Osteoblast (primary cell): ENCODE measurements around the gene DCLK1. TPM values are rescaled to one million over a fixed set of nuclear protein-coding genes. Genes with fewer than 3 reads are reported as not detected.

Source experiments
- DNase-seq: peaks from one replicate; pipeline ENCODE4 v3.0.0; 2011; ENCODE audit warnings: low spot score, mixed read lengths; ENCODE audit not compliant: insufficient read length; ENCODE audit errors: missing footprints
- H2AFZ ChIP-seq: 2 replicates; pipeline ENCODE4 v1.6.0; 2011; ENCODE audit warnings: mild to moderate bottlenecking, low read length
- H3K27ac ChIP-seq: 2 replicates; pipeline ENCODE4 v1.5.1; 2011; ENCODE audit warnings: mild to moderate bottlenecking, low read depth, low read length, moderate library complexity
- H3K27me3 ChIP-seq: 2 replicates; pipeline ENCODE4 v1.6.0; 2012; ENCODE audit warnings: mild to moderate bottlenecking, control low read depth, inconsistent platforms, low read length, moderate library complexity; ENCODE audit not compliant: insufficient read depth
- H3K36me3 ChIP-seq: 2 replicates; pipeline ENCODE4 v1.5.1; 2011; ENCODE audit warnings: mild to moderate bottlenecking, low read length, control low read depth, moderate library complexity; ENCODE audit not compliant: insufficient read depth
- H3K4me1 ChIP-seq: 2 replicates; pipeline ENCODE4 v1.5.1; 2011; ENCODE audit warnings: mild to moderate bottlenecking, low read length, control low read depth, moderate library complexity; ENCODE audit not compliant: insufficient read depth
- H3K4me2 ChIP-seq: 2 replicates; pipeline ENCODE4 v1.6.0; 2011; ENCODE audit warnings: mild to moderate bottlenecking, low read length; ENCODE audit not compliant: insufficient read depth
- H3K4me3 ChIP-seq: fragments of 200-600 bp; sonication (generic); 3 replicates; pipeline ENCODE4 v1.5.1; 2012; ENCODE audit warnings: mild to moderate bottlenecking, low read length, inconsistent platforms; ENCODE audit not compliant: insufficient read depth
- H3K79me2 ChIP-seq: 2 replicates; pipeline ENCODE4 v1.6.0; 2012; ENCODE audit warnings: mild to moderate bottlenecking, low read length, control low read depth, inconsistent platforms; ENCODE audit not compliant: insufficient read depth
- H3K9me3 ChIP-seq: 2 replicates; pipeline ENCODE4 v1.5.1; 2011; ENCODE audit warnings: low read depth, low read length, control low read depth
- H4K20me1 ChIP-seq: 2 replicates; pipeline ENCODE4 v1.6.0; 2012; ENCODE audit warnings: mild to moderate bottlenecking, low read length, control low read depth; ENCODE audit not compliant: insufficient read depth
- total RNA-seq: library from RNA; depleted of rRNA; stranded (reverse); fragments of >200 nt; gene quantifications from 2 replicates; pipeline ENCODE4 v1.2.3, GENCODE V29; 2012
- TF ChIP-seq, protein P1 (sequence below): IDR thresholded peaks from 2 replicates; pipeline ENCODE4 v1.5.1; 2011; ENCODE audit warnings: mild to moderate bottlenecking, low read depth, low read length, moderate library complexity; ENCODE audit errors: extremely low read depth

DCLK1 gene
- total RNA-seq, 1 donor, result 132 TPM

DNA sequence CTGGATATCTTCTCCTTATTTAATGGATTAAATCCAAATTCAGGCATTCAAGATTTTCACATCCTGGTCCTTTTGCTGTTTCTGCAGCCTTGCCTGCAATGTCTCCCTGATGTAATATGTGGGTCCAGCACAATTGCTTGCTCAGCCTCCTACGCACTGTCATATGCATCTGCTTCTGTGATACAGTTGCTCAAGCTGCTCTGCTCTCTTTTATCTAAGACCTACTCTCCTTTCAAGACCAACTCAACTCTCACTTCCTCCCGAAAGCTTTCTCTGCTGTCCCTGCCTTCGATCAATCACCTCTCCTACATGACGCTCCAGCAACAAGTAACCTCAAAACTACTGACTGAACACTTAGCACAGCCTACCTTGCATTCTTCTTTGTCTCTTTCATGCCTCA, 138.2 kb downstream of the DCLK1 start:
- Histone ChIP-seq H3K36me3 (no peaks in the 10 kb centered on the region), H3K4me3 (no peak overlapping the region), H3K4me2 (no peak overlapping the region), H3K9me3 (no peaks in the 10 kb centered on the region), H3K79me2 (no peaks in the 10 kb centered on the region), H3K4me1 (peaks cover 30% of the 10 kb centered on the region), H4K20me1 (no peaks in the 10 kb centered on the region), H3K27me3 (no peaks in the 10 kb centered on the region), H3K27ac (no peak overlapping the region), H2AFZ (no peak overlapping the region)
- no peak for DNase-seq
- TF ChIP-seq, protein P1, sequence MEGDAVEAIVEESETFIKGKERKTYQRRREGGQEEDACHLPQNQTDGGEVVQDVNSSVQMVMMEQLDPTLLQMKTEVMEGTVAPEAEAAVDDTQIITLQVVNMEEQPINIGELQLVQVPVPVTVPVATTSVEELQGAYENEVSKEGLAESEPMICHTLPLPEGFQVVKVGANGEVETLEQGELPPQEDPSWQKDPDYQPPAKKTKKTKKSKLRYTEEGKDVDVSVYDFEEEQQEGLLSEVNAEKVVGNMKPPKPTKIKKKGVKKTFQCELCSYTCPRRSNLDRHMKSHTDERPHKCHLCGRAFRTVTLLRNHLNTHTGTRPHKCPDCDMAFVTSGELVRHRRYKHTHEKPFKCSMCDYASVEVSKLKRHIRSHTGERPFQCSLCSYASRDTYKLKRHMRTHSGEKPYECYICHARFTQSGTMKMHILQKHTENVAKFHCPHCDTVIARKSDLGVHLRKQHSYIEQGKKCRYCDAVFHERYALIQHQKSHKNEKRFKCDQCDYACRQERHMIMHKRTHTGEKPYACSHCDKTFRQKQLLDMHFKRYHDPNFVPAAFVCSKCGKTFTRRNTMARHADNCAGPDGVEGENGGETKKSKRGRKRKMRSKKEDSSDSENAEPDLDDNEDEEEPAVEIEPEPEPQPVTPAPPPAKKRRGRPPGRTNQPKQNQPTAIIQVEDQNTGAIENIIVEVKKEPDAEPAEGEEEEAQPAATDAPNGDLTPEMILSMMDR, result no peak

DNA sequence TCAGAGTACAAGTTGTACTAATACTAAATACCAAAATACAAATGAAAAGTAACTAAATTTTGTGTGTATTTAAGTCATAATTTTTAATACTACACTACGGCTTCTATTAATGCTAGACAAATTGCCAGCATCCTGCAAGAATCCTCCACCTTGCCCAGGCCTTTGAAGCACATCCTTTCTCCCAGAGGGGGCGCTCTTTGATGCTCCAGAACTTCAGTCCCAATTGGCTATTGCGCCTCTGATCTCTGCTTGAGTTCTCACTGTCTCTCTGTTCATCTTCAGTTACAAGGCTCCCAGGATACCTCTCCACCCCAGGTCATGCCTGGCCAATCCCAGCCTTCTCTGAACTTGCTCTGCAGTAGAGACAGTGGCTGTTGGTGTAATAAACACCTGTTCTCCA, 141.0 kb downstream of the DCLK1 start:
- Histone ChIP-seq H3K4me2 (no peak overlapping the region), H4K20me1 (no peaks in the 10 kb centered on the region), H3K27ac (no peak overlapping the region), H2AFZ (no peak overlapping the region), H3K79me2 (no peaks in the 10 kb centered on the region), H3K27me3 (no peaks in the 10 kb centered on the region), H3K9me3 (no peaks in the 10 kb centered on the region), H3K4me1 (peaks cover 26% of the 10 kb centered on the region), H3K36me3 (no peaks in the 10 kb centered on the region), H3K4me3 (no peak overlapping the region)
- TF ChIP-seq, protein P1, result no peak
- no peak for DNase-seq

DNA sequence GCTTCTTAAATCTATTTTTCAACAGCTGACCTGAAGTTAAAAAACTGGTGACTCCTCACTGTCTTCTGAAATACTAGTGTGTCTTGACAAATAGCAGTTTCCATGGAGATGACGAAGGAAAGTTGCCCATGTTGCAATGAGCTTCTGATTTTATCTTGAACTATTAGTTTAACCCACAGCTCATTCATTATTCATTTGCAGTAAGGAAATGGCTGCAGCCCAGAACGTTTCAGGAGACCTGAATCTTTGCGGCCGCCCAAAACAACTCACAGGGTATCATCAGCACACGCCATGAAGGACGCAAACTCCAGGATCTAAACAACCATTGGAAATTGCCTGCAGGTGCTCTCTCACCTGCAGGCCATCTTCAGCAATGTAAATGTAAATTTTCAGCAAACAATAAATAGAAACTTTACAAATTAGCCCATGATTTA, 142.5 kb downstream of the DCLK1 start:
- Histone ChIP-seq H4K20me1 (no peaks in the 10 kb centered on the region), H3K27me3 (no peaks in the 10 kb centered on the region), H3K36me3 (no peaks in the 10 kb centered on the region), H3K27ac (no peak overlapping the region), H3K9me3 (no peaks in the 10 kb centered on the region), H2AFZ (no peak overlapping the region), H3K4me3 (no peak overlapping the region), H3K79me2 (no peaks in the 10 kb centered on the region), H3K4me1 (peaks cover 11% of the 10 kb centered on the region), H3K4me2 (no peak overlapping the region)
- TF ChIP-seq, protein P1, result no peak
- no peak for DNase-seq

DNA sequence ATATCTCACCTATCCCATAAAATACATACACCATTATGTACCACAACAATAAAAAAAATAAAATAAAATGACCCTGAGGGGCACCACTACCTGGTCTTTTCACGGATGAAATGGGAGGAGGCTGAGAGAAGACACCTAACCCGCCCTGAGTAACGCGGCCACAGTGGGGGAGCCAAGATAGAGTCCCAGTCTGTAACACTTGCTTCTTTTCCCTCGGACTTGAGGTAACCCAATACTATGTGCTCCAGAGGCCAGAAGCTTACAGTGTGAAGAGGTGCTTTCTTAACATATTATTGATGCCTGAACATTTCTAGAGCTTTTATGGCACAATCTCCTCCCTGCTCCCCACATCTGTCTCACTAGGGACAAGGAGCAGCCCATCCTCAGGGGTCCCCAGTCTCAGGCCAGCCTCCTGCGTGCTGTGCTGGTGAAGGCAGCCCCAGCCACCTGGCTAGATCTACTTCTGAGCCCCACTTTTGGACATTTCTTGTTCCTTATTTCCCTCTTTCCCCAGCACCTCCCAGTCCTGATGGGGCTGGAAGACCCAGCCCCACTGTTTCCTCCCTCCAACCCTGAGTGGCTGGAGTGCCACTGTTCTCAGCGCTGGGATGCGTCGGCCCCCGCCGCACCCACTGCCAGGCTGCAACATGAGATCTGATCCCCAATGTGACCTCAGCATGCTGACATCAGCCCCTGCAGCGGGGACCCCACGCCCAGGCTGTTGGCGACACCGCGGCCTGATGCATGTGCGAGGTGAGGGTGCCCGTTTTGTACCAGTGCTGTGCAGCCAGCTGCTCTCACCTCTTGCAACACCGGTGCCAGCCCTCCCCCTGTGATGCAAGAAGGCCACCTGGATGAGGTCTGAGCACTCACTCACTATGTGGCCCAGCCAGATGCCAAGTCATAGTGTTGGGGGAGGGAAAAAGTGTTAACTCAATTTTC, 143.3 kb downstream of the DCLK1 start:
- Histone ChIP-seq H3K9me3 (no peaks in the 10 kb centered on the region), H4K20me1 (no peaks in the 10 kb centered on the region), H3K27ac (no peak overlapping the region), H3K4me2 (no peak overlapping the region), H3K27me3 (no peaks in the 10 kb centered on the region), H3K79me2 (no peaks in the 10 kb centered on the region), H3K36me3 (no peaks in the 10 kb centered on the region), H3K4me3 (no peak overlapping the region), H3K4me1 (peaks cover 2% of the 10 kb centered on the region), H2AFZ (no peak overlapping the region)
- TF ChIP-seq, protein P1, result no peak
- no peak for DNase-seq
